ENCODE data around the gene CSRP3. TPM values are rescaled to one million over a fixed set of nuclear protein-coding genes. Genes with fewer than 3 reads are reported as not detected.

The CSRP3 gene
- total and polyA plus RNA-seq, 3 donors from 2014 or later: 20.3 TPM; not detected in 2

GRCh38 chr11:19187114-19187832 lies 14.5 kb downstream of the CSRP3 start:
- DNase-seq: no peak
- TF ChIP-seq CTCF (IDR thresholded peaks at IDR 0.05) (no peak), POLR2A (IDR thresholded peaks at IDR 0.05) (no peak)

GRCh38 chr11:19185516-19186052 lies 16.2 kb downstream of the CSRP3 start:
- Histone ChIP-seq H3K27me3 (no peaks in the 10 kb centered on the region), H3K9me3 (no peaks in the 10 kb centered on the region), H3K4me1 (no peaks in the 10 kb centered on the region), H3K4me3 (no peak overlapping the region), H3K27ac (no peak overlapping the region), H3K36me3 (ENCODE audit: low read depth, missing control alignments) (no peaks in the 10 kb centered on the region)
- intact Hi-C loops (cut with DNase I; ENCODE audit: low total_unique reads): no loop called here
- TF ChIP-seq POLR2A (IDR thresholded peaks at IDR 0.05) (no peak), CTCF (IDR thresholded peaks at IDR 0.05) (no peak)
- DNase-seq: no peak
- 70 to 76% methylated on average over 6 of the region's 6 CpGs for WGBS, 2 donors

More at GRCh38 chr11:19187114-19187832, 14.5 kb downstream of the CSRP3 start:
- no peaks in the 10 kb centered on the region for H3K9me3 ChIP-seq
- H3K27me3 ChIP-seq: no peaks in the 10 kb centered on the region
- H3K4me3 ChIP-seq: no peak overlapping the region
- 52 to 78% methylated on average over 5 of the region's 5 CpGs for WGBS, 2 donors
- intact Hi-C loops (cut with DNase I; ENCODE audit: low total_unique reads): no loop called here
- H3K4me1 ChIP-seq: no peaks in the 10 kb centered on the region
- H3K36me3 ChIP-seq (ENCODE audit: low read depth, missing control alignments): no peaks in the 10 kb centered on the region
- no peak overlapping the region for H3K27ac ChIP-seq

GRCh38 chr11:19185036-19185435 lies 16.7 kb downstream of the CSRP3 start:
- WGBS, 2 donors: 76 to 81% methylated on average over 2 of the region's 2 CpGs
- Histone ChIP-seq H3K27me3 (no peaks in the 10 kb centered on the region), H3K27ac (no peak overlapping the region), H3K9me3 (no peaks in the 10 kb centered on the region), H3K36me3 (ENCODE audit: low read depth, missing control alignments) (no peaks in the 10 kb centered on the region), H3K4me1 (no peaks in the 10 kb centered on the region), H3K4me3 (no peak overlapping the region)
- DNase-seq: no peak
- TF ChIP-seq POLR2A (IDR thresholded peaks at IDR 0.05) (no peak), CTCF (IDR thresholded peaks at IDR 0.05) (no peak)
- intact Hi-C loops (cut with DNase I; ENCODE audit: low total_unique reads): no loop called here

GRCh38 chr11:19183646-19184045 lies 18.1 kb downstream of the CSRP3 start:
- Histone ChIP-seq H3K36me3 (ENCODE audit: low read depth, missing control alignments) (no peaks in the 10 kb centered on the region), H3K27me3 (no peaks in the 10 kb centered on the region), H3K27ac (no peak overlapping the region), H3K9me3 (no peaks in the 10 kb centered on the region), H3K4me1 (no peaks in the 10 kb centered on the region), H3K4me3 (no peak overlapping the region)
- intact Hi-C loops (cut with DNase I; ENCODE audit: low total_unique reads): no loop called here
- TF ChIP-seq POLR2A (IDR thresholded peaks at IDR 0.05) (no peak), CTCF (IDR thresholded peaks at IDR 0.05) (no peak)
- DNase-seq: no peak
- 78 to 91% methylated on average over 7 of the region's 7 CpGs for WGBS, 2 donors

Data from testis (tissue), 3 donors.